Neural crest cell (in vitro differentiated cells): ENCODE results near the gene IGFBPL1. TPM values are rescaled to one million over a fixed set of nuclear protein-coding genes. Genes with fewer than 3 reads are reported as not detected.

Experiments
- DNase-seq: peaks from one replicate; pipeline ENCODE4 v3.0.0; 2021; ENCODE audit warnings: low read depth, mixed read lengths, low spot score
- H3K27ac Mint-ChIP-seq: one replicate; pipeline ENCODE4 v1.8.0; 2021; ENCODE audit warnings: mild to moderate bottlenecking, mixed read lengths; ENCODE audit not compliant: unreplicated experiment
- H3K27me3 Mint-ChIP-seq: 2 replicates; pipeline ENCODE4 v1.8.0; 2021; ENCODE audit warnings: low read depth, mild to moderate bottlenecking, mixed read lengths
- H3K36me3 Mint-ChIP-seq: 2 replicates; pipeline ENCODE4 v1.8.0; 2021; ENCODE audit warnings: low read depth, mild to moderate bottlenecking, mixed read lengths
- H3K4me1 Mint-ChIP-seq: 2 replicates; pipeline ENCODE4 v1.8.0; 2021; ENCODE audit warnings: mixed read lengths
- H3K4me3 Mint-ChIP-seq: one replicate; pipeline ENCODE4 v1.8.0; 2021; ENCODE audit warnings: mild to moderate bottlenecking, mixed read lengths
- H3K9me3 Mint-ChIP-seq: 2 replicates; pipeline ENCODE4 v1.8.0; 2021; ENCODE audit warnings: mixed read lengths
- CTCF ChIP-seq: fragments of 200-600 bp; sonication (generic); conservative IDR thresholded peaks from 2 replicates; pipeline ENCODE4 v1.5.0; 2021; ENCODE audit warnings: antibody characterized with exemption, mild to moderate bottlenecking
- total RNA-seq: library from RNA; stranded (reverse); gene quantifications from 2 replicates; pipeline ENCODE4 v1.2.1, GENCODE V29; 2021

Gene IGFBPL1
- total RNA-seq, 1 donor from 2014 or later = 63.8 TPM

- Mint-ChIP-seq H3K4me1 (peaks cover 6% of the 10 kb centered on the region), H3K4me3 (no peak overlapping the region), H3K9me3 (no peaks in the 10 kb centered on the region), H3K27ac (no peak overlapping the region), H3K36me3 (no peaks in the 10 kb centered on the region), H3K27me3 (peaks cover 11% of the 10 kb centered on the region)
- DNase-seq = no peak
- no peak for TF ChIP-seq CTCF
These were observed 6.9 kb upstream of the IGFBPL1 start for GRCh38 chr9:38431116-38431515.

GRCh38 chr9:38428062-38428461 is 3.8 kb upstream of the IGFBPL1 start:
- no peak overlapping the region for H3K27ac Mint-ChIP-seq
- no peaks in the 10 kb centered on the region for H3K36me3 Mint-ChIP-seq
- H3K4me1 Mint-ChIP-seq = peaks cover 6% of the 10 kb centered on the region
- TF ChIP-seq CTCF = no peak
- H3K4me3 Mint-ChIP-seq = no peak overlapping the region
- H3K9me3 Mint-ChIP-seq = no peaks in the 10 kb centered on the region
- peaks cover 26% of the 10 kb centered on the region for H3K27me3 Mint-ChIP-seq
- DNase-seq = no peak

GRCh38 chr9:38424918-38425317 is 664 bp upstream of the IGFBPL1 start:
- Mint-ChIP-seq H3K4me1 (peaks cover 36% of the 10 kb centered on the region), H3K36me3 (no peaks in the 10 kb centered on the region), H3K27ac (no peak overlapping the region), H3K4me3 (peak overlapping the region; percentile 63), H3K9me3 (no peaks in the 10 kb centered on the region), H3K27me3 (peaks cover 30% of the 10 kb centered on the region)
- no peak for DNase-seq
- TF ChIP-seq CTCF = no peak

DNA sequence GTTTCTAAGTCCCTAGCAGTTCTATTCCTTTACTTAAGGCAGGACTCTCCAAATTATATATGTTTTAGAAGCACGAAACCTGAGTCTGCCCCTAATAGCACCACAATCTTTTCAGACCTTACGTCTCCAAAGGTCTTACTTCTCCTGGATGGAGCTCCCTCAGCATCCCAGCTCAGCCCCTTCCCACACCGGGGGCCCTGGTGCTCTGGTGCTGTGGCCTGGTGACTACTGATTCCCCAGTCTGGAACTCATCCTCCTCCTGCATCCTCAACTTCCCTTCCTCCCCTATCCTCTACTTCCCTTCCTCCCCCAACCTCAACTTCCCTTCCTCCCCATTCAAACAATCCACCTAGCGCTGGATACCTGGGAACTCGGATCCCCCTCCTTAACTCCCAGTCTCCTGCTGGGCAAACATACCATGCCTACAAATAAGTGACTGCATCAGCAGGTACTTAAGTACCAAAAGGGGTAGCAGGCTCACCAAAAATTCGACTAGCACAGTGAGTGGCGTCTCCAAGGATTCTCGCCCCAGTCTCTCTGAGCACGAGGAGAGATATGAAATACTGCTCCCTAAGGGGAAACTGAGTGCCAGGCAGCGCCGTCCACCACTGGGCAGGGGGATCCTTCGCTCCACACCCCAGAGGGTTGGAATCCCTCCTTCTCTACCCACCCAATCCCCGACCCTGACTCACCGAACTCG is 831 bp downstream of the IGFBPL1 start:
- Mint-ChIP-seq H3K9me3 (no peaks in the 10 kb centered on the region), H3K4me1 (peaks cover 47% of the 10 kb centered on the region), H3K36me3 (no peaks in the 10 kb centered on the region), H3K27me3 (peaks cover 32% of the 10 kb centered on the region), H3K4me3 (peak overlapping the region; percentile 82), H3K27ac (peak overlapping the region; percentile 59)
- DNase-seq = no peak
- no peak for TF ChIP-seq CTCF

DNA sequence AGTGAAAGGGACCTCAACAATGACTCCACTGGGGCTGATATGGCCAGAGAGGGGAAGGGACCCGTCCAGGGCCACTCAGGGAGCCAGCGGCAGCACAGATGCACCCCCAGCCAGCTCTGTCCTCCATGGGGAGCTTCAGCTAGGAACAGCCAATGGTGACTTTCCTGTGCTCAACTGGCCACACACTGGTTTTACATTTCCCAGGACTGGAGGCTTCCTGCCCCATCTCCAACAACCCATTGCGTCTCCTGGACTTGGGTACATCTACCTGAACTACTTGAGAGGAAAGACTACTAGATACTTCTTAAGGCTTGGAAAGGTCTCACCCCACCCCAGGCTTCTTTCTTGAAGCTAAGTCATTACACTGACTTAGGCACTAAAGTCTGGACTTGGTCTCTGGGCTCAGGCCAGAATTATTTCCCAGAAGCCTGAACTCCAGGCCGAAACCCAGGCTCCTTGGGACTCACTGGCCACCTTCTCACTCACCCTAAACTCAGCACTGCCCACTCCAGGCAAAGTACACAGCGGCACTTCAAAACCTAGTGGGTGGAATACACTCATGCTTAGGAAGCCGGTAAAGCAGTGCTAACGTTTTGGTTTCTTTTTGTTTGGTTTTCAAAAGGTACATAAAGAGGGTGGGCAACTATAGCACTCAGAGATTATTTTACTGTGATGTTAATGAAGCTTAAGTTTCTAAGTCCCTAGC is 1.5 kb downstream of the IGFBPL1 start:
- no peak for TF ChIP-seq CTCF
- Mint-ChIP-seq H3K36me3 (no peaks in the 10 kb centered on the region), H3K4me3 (peak overlapping the region; percentile 82), H3K27ac (peak overlapping the region; percentile 21), H3K27me3 (peaks cover 28% of the 10 kb centered on the region), H3K4me1 (peaks cover 47% of the 10 kb centered on the region), H3K9me3 (no peaks in the 10 kb centered on the region)
- no peak for DNase-seq
